ENCODE measurements around the gene RPL31.

The RPL31 gene

DNA sequence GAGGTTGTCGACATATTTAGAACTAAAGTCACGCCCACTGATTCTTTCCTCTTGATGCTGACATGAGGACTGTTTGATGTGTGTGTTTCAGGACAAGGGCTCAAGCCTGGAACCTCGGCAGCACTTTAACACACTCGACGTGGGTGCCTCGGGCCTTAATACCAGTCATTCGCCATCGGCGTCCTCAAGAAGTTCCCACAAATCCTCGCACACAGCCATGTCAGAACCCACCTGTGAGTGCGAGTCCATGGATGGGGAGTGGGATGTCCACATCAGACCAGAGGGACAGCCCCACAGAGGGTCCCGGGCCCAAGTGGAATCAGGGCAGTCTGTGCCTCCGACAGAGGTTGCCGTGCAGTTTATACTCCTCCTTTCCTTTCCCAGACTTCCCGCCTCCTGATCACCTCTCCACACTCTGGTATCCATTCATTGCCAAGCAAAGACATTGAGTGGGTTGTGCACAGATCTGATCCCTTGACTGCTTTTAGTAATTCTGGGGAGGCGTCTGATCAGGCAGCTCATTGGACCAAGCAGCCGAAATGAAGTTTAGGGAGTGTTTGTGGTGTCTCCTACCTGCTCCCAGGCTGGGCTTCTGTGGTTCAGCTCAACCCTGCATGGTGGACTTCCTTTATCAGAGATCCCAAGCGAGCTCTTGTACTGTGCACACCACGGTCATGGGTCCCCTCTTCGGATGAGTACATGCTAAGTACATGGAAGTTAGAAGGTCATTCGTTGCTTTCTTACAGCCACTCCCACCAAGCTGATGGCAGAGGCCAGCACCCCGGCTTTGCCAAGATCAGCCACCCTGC, 27.2 kb upstream of the RPL31 start:
- in situ Hi-C loops (cut with HindIII; ENCODE audit: low sequenced_read_pairs): no loop called here

- in situ Hi-C loops (cut with HindIII; ENCODE audit: low sequenced_read_pairs): no loop called here
Observed at GRCh38 chr2:100975521-100975785, 26.6 kb upstream of the RPL31 start.

DNA sequence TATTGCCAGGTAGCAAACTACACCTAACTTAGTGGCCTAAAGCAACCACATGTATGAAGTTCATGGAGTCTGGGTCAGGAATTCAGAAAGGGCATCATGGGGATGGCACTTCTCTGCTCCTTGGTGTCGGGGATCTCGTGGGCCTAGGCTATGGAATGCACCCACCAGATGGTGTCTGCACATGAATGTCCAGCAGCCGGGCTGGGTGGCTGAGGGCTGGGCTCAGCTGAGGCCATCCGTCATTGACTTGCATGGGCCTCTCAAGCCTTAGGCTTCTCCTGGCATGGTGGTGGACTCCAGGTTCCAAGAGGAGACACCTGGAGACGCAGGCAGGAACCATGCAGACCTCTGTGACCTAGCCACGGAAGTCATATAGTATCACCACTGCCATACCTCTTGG, 26.0 kb upstream of the RPL31 start:
- in situ Hi-C loops (cut with HindIII; ENCODE audit: low sequenced_read_pairs): no loop called here

- in situ Hi-C loops (cut with HindIII; ENCODE audit: low sequenced_read_pairs): no loop called here
Observed at GRCh38 chr2:100976645-100977391, 25.3 kb upstream of the RPL31 start.

- in situ Hi-C loops (cut with HindIII; ENCODE audit: low sequenced_read_pairs): no loop called here
Observed at GRCh38 chr2:100977511-100977910, 24.6 kb upstream of the RPL31 start.

DNA sequence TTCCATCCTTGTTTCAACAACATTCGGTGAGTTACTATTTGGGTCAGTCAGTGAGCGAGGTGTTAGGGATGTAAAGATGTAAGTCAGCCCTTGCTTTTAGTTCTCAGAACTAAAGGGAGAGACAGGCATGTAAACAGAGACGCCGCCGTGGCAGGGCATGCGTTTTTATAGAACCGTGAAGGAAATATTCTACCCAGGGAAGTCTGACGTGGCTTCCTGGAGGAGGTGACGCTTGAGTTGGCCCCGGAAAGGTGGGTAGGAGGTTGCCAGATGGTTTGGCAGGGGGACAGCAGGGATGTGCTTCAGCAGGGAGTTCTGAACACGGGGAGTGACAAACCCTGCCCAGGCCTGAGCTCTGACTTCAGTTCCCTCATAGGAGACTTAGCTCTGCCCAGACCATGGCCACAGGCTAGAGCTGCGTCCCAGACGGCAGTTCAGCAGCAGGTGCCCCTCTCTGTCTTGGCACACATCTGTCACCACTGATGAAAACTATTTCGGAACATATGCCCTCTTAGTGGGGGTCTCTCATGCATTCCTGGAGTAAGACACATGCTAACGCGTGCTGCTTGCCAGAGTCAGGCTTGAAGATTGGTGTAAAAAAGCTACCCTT, 23.4 kb upstream of the RPL31 start:
- in situ Hi-C loops (cut with HindIII; ENCODE audit: low sequenced_read_pairs): no loop called here

- in situ Hi-C loops (cut with HindIII; ENCODE audit: low sequenced_read_pairs): no loop called here
Observed at GRCh38 chr2:100980046-100980445, 22.0 kb upstream of the RPL31 start.

DNA sequence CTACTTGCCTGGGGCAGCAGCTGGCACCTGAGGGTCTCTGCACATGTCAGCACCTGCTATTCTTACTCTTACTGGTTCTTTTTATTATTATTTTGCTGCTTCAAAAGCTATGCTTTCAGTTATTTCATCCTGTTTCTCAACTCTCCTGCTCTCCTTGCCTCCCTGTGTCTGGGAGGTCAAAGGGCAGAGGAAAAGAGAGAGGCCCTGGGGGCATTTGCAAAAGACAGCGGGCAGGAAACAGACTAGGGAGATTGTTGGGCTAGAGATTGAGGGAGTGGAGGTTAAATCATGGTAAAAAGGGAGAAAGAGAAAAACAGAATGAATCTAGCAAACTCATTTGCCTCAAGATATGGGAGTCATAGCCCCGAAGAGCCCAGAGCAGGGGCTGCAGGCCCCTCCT, 21.1 kb upstream of the RPL31 start:
- in situ Hi-C loops (cut with HindIII; ENCODE audit: low sequenced_read_pairs): no loop called here

DNA sequence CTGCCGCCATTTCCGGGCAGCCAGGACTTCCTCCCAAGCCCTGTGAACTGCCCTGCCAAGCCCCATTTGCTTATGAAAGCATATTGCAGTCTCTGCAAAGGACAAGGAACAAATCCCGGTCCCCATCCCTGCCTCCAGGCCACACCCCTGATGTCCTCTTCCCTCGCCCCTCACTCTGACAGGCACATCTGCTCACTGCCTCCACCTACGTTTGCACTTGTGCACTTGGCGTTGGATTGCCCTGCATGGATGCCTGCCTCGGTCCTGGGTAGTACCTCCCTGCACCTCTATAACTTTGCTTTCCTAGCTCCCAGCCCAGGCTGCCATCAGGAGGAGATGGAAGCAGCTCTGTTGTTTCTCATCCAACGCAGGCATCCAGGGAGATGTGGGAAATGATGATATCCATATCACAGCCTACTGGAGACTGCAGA, 19.6 kb upstream of the RPL31 start:
- in situ Hi-C loops (cut with HindIII; ENCODE audit: low sequenced_read_pairs): no loop called here

DNA sequence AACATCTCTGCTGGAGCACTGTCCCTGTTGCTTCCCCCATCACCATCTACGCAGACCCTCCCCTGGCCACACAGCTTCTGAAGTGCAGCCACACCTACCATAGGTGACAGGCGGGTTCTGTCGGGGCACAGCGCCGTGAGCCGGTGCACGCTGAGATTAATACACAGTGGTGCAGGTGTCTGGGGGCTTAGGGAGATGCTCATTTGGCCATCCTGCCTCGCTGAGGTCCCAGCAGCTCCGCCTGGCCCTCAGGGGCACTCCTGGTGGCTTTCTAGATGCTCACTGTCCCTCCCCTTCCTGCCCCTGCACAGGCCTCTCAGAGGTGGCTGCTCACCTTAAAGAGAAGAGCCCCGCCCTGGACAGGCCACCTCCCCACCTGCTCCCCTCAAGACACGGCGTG, 18.9 kb upstream of the RPL31 start:
- in situ Hi-C loops (cut with HindIII; ENCODE audit: low sequenced_read_pairs): no loop called here

- in situ Hi-C loops (cut with HindIII; ENCODE audit: low sequenced_read_pairs): no loop called here
Observed at GRCh38 chr2:100983684-100984310, 18.3 kb upstream of the RPL31 start.

- in situ Hi-C loops (cut with HindIII; ENCODE audit: low sequenced_read_pairs): no loop called here
Observed at GRCh38 chr2:100984892-100985307, 17.2 kb upstream of the RPL31 start.

DNA sequence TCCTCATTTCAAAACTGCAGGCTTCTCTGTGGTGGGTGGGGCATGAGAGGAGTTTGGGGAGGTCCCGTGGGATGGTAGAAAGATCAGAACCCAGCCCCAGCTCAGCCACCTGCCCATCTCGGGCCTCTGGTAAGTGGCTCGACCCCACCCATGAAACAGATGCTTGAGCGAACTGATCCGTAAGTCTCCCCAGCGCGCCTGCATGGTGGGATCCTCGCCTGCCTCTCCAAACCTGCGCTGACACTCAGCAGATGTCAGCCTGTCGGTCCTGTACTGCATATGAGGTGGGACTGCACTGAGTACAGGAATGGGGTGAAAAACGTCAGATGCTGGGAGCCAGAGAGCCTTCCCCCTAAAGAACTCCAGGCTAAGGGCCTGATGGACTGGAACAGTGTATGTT, 15.9 kb upstream of the RPL31 start:
- in situ Hi-C loops (cut with HindIII; ENCODE audit: low sequenced_read_pairs): no loop called here

DNA sequence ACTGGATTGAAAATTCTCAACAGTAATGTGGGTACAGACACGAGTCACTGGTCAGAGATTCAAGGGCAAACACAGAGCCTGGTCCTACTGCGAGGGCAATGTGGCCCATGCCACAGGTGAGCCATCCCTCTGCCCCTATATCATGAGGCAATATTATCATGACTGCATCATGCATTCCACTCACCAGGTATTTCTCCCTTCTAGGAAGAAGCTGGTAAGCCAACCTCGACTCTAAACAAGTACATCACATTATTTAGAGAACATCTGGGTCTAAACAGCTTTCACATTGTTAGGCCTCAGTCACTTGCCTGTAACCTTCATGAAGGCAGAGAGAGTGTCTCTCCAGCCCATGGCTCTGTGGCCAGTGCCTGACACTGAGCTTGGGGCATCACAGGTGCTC, 14.6 kb upstream of the RPL31 start:
- in situ Hi-C loops (cut with HindIII; ENCODE audit: low sequenced_read_pairs): no loop called here

GRCh38 chr2:100987974-100988373, 14.1 kb upstream of the RPL31 start:
- in situ Hi-C loops (cut with HindIII; ENCODE audit: low sequenced_read_pairs): no loop called here

- in situ Hi-C loops (cut with HindIII; ENCODE audit: low sequenced_read_pairs): no loop called here
Observed at GRCh38 chr2:100988630-100989417, 13.3 kb upstream of the RPL31 start.

GRCh38 chr2:100989666-100990065, 12.4 kb upstream of the RPL31 start:
- in situ Hi-C loops (cut with HindIII; ENCODE audit: low sequenced_read_pairs): no loop called here

- in situ Hi-C loops (cut with HindIII; ENCODE audit: low sequenced_read_pairs): no loop called here
Observed at GRCh38 chr2:100990166-100990565, 11.9 kb upstream of the RPL31 start.

DNA sequence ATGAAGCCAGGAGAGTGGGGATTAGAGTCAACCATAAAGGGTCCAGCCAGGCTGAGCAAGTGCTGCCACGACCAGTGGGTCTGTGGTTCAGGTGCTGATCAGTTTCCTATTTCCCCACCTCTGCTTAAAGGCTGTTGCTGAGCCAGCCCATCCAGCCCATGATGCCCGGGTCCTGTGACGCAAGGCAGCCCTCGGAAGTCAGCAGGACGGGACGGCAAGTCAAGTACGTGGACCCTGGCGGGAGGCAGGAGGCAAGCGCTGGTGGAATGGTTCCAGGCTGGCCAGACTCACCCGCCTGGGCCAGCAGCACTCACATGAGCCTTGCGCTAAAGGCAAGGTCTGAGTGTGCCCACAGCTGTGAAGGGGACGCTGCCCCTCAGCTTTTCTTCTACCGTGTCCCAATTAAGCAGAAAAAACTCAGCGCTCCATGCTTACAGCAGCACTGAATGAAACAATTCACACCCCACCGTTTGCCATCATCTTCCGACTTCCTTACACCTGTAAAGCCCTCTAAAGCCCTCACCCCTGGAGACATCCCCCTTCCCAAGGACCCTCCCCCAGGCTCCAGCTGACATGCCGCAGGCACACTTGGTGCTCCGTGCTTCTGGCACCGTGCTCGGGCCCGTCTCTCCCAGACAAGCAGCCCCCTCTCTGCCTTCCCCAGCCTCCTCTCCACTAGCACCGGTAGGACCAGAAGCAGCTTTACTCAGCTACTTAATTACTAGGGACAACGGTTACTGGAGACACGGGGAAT, 11.3 kb upstream of the RPL31 start:
- in situ Hi-C loops (cut with HindIII; ENCODE audit: low sequenced_read_pairs): no loop called here

DNA sequence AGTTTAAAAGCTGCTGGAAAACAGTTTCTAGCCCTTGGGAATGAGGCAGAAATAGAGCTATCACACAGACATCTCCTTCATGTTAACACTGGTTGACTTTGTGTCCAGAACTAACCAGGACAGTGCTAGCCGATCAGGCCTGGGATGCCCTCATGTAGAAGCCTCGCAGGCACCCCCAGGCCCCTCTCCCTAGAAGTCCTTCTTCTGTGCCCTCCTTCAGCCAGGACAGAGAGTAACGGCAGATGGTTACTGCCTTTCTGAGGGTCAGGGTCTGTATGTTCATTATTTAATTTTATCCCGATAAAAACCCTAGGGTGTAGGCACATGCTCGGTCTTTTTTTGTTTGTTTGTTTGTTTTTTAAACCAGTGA, 10.7 kb upstream of the RPL31 start:
- in situ Hi-C loops (cut with HindIII; ENCODE audit: low sequenced_read_pairs): no loop called here

All from DLD1 (cell line).